ENCODE results near the gene GREM2. TPM values are rescaled to one million over a fixed set of nuclear protein-coding genes. Genes with fewer than 3 reads are reported as not detected.

Gene GREM2
- total RNA-seq, 1 donor from 2014 or later: 4.2 TPM

- H3K27me3 Mint-ChIP-seq: peaks cover 61% of the 10 kb centered on the region
Observed at GRCh38 chr1:240609527-240610060, 2.4 kb downstream of the GREM2 start.

DNA sequence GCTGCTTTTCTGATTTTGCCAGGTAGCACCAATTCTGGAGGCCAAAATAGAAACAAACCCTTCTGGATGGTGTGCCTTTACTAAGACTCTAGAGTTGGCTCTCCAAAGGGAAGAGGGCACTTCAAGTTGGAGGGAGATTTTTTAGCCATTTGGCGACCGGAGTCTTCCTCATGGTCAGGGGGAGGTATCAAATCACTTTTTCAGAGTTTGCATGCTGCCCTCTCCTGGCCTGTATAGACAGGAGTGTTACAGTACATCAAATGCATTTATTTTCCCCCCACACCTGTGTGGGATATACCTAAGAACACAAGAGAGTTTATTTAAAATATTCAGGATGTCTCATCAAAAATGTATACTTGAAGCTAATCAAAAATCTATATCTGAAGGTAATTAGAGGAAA is 3.2 kb downstream of the GREM2 start:
- peak; percentile 52 for TF ChIP-seq CTCF (conservative IDR thresholded peaks at IDR 0.05)

More at GRCh38 chr1:240609527-240610060, 2.4 kb downstream of the GREM2 start:
- H3K9me3 Mint-ChIP-seq: no peaks in the 10 kb centered on the region
- DNase-seq (ENCODE audit: extremely low spot score, unreplicated experiment): no peak
- H3K4me3 Mint-ChIP-seq: peak overlapping the region; percentile 42
- peaks cover 17% of the 10 kb centered on the region for H3K4me1 Mint-ChIP-seq (ENCODE audit: unreplicated experiment)
- no peak overlapping the region for H3K27ac Mint-ChIP-seq
- no peaks in the 10 kb centered on the region for H3K36me3 Mint-ChIP-seq
- TF ChIP-seq CTCF (conservative IDR thresholded peaks at IDR 0.05): no peak

DNA sequence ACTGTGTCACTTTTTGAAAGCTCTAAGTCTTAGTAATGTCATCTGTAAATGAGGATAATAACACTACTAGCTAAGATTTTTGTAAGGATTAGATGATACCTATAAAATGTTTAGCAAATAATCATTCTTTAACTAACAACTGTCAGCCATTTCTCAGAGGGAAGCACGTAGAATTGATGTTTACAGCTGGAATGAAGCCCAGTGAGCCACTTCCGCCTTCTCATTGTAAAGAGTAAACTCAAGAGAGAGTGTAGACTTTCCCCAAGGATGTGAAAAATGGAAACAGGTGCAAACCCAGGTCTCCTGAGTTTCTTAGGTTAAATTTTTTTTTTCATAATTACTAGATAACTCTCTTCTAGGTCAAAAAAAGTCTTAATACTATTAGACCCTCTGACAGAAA is 4.9 kb downstream of the GREM2 start:
- Mint-ChIP-seq H3K4me1 (ENCODE audit: unreplicated experiment) (peaks cover 7% of the 10 kb centered on the region), H3K36me3 (no peaks in the 10 kb centered on the region), H3K27ac (no peak overlapping the region), H3K4me3 (no peak overlapping the region), H3K27me3 (peaks cover 38% of the 10 kb centered on the region), H3K9me3 (no peaks in the 10 kb centered on the region)
- DNase-seq (ENCODE audit: extremely low spot score, unreplicated experiment): no peak
- TF ChIP-seq CTCF (conservative IDR thresholded peaks at IDR 0.05): no peak

More for the DNA sequence above, 3.2 kb downstream of the GREM2 start:
- peaks cover 14% of the 10 kb centered on the region for H3K4me1 Mint-ChIP-seq (ENCODE audit: unreplicated experiment)
- no peaks in the 10 kb centered on the region for H3K36me3 Mint-ChIP-seq
- no peak overlapping the region for H3K27ac Mint-ChIP-seq
- no peaks in the 10 kb centered on the region for H3K9me3 Mint-ChIP-seq
- peaks cover 55% of the 10 kb centered on the region for H3K27me3 Mint-ChIP-seq
- no peak overlapping the region for H3K4me3 Mint-ChIP-seq
- no peak for DNase-seq (ENCODE audit: extremely low spot score, unreplicated experiment)

DNA sequence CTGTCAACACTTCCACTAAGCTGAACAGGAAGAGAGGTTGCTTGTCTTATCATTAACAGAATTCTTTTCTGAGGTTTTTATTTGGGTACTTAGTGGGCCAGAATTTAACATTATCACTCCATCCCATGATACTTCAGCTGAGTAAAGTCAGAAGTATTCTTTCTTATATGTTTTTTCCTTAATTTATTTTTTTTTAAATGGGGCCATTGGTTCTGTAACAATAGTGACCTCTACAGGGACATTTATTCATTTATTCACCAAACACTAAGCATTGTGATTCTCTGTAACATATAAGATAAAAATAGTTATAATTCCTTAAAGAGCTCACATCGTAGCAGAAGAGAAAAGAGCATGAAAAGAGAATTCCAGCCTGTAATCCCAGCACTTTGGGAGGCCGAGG is 9.8 kb downstream of the GREM2 start:
- no peaks in the 10 kb centered on the region for H3K36me3 Mint-ChIP-seq
- H3K27ac Mint-ChIP-seq: no peak overlapping the region
- H3K4me1 Mint-ChIP-seq (ENCODE audit: unreplicated experiment): peaks cover 6% of the 10 kb centered on the region
- no peak for DNase-seq (ENCODE audit: extremely low spot score, unreplicated experiment)
- no peaks in the 10 kb centered on the region for H3K27me3 Mint-ChIP-seq
- no peak overlapping the region for H3K4me3 Mint-ChIP-seq
- no peaks in the 10 kb centered on the region for H3K9me3 Mint-ChIP-seq
- no peak for TF ChIP-seq CTCF (conservative IDR thresholded peaks at IDR 0.05)

DNA sequence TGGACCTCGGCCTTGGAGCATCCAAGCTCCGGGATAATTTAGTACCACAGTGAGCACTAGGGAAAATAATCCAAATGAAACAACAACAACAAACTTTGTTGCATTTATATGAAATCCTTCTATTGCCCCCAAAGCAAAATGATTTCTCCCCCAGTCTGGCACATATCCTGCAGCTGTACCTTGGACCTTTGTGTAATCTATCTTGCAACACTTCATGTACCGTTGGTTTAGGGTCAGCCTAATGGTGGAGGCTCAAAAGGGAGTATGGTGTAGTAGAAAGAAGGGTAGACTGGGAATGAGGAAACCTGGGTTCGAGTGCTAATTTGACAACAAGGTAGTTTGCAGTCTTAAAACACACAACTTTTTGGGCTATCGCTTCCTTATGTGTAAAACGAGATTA is 12.1 kb downstream of the GREM2 start:
- no peak for TF ChIP-seq CTCF (conservative IDR thresholded peaks at IDR 0.05)
- Mint-ChIP-seq H3K36me3 (no peaks in the 10 kb centered on the region), H3K27me3 (no peaks in the 10 kb centered on the region), H3K4me3 (no peak overlapping the region), H3K4me1 (ENCODE audit: unreplicated experiment) (peaks cover 11% of the 10 kb centered on the region), H3K27ac (no peak overlapping the region), H3K9me3 (no peaks in the 10 kb centered on the region)
- DNase-seq (ENCODE audit: extremely low spot score, unreplicated experiment): no peak

DNA sequence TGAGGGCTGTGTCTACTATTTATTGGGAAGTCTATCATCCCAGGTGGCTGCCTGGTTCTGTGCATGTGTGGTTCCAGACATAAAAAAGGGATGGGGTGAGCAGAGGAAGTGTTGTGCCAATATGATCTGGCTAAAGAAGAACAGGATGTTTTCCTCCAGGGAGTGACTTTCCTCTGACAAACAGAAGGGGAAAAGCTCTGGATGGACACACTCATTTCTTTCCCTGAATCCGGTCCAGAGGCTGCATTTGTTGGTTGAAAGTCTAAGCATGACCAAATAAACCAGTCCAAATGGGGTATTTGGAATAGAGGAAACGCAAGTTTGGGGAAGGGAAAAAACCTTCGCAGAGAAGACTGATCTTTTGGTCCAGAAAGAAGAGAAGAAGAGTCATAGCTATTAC is 12.7 kb downstream of the GREM2 start:
- Mint-ChIP-seq H3K4me3 (no peak overlapping the region), H3K36me3 (no peaks in the 10 kb centered on the region), H3K27me3 (no peaks in the 10 kb centered on the region), H3K9me3 (no peaks in the 10 kb centered on the region), H3K27ac (no peak overlapping the region), H3K4me1 (ENCODE audit: unreplicated experiment) (peaks cover 11% of the 10 kb centered on the region)
- no peak for TF ChIP-seq CTCF (conservative IDR thresholded peaks at IDR 0.05)
- no peak for DNase-seq (ENCODE audit: extremely low spot score, unreplicated experiment)

All from type B pancreatic cell (in vitro differentiated cells).